IPS-18c (cell line): ENCODE data around the gene CAPZA3.
"Not testable (repeated sequence)": the region's sequence is repeated elsewhere in the genome, so short reads cannot be mapped to it uniquely, and the experiment has no call there.

Source experiments
- H3K4me3 ChIP-seq: 2 replicates; pipeline ENCODE4 v1.7.0; 2013; ENCODE audit warnings: low read depth, mild to moderate bottlenecking, low read length, moderate library complexity; ENCODE audit not compliant: insufficient read depth
- H3K9me3 ChIP-seq: one replicate; pipeline ENCODE4 v1.6.1; 2013; ENCODE audit warnings: mild to moderate bottlenecking, low read length, moderate library complexity; ENCODE audit not compliant: control insufficient read depth, insufficient read depth

The CAPZA3 gene

GRCh38 chr12:18750085-18750484, 12.2 kb downstream of the CAPZA3 start:
- no peak overlapping the region for H3K4me3 ChIP-seq

DNA sequence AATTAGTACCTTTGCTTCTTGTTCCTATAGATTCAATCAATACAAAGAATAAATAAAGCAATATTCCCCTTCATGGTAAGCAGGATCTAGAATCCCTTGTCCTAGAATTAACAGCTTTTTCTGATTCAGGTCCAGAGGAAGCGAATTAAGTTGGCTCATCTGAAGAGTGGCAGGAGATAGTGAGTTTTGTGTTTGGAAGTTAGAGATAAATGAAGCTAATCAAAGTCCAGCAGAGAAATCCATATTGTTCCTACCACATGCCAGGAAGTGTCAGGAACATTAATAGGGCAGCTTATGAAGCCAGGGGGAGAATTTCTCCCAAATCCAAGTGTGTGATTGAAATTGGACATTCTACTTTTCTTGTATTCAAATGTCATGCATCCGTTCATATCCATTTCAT, 13.9 kb downstream of the CAPZA3 start:
- Histone ChIP-seq H3K4me3 (no peak overlapping the region), H3K9me3 (no peaks in the 10 kb centered on the region)

More at GRCh38 chr12:18750085-18750484, 12.2 kb downstream of the CAPZA3 start:
- H3K9me3 ChIP-seq, result no peaks in the 10 kb centered on the region

- no peak overlapping the region for H3K4me3 ChIP-seq
Observed at GRCh38 chr12:18752280-18752920, 14.5 kb downstream of the CAPZA3 start.

GRCh38 chr12:18752947-18753346, 15.0 kb downstream of the CAPZA3 start:
- no peak overlapping the region for H3K4me3 ChIP-seq
- H3K9me3 ChIP-seq, result no peaks in the 10 kb centered on the region

More at GRCh38 chr12:18752280-18752920, 14.5 kb downstream of the CAPZA3 start:
- H3K9me3 ChIP-seq, result no peaks in the 10 kb centered on the region

- no peaks in the 10 kb centered on the region for H3K9me3 ChIP-seq
- peak overlapping the region; percentile 17; the same call in 1 of the 2 replicates for H3K4me3 ChIP-seq
Observed at GRCh38 chr12:18753481-18754123, 15.7 kb downstream of the CAPZA3 start.

DNA sequence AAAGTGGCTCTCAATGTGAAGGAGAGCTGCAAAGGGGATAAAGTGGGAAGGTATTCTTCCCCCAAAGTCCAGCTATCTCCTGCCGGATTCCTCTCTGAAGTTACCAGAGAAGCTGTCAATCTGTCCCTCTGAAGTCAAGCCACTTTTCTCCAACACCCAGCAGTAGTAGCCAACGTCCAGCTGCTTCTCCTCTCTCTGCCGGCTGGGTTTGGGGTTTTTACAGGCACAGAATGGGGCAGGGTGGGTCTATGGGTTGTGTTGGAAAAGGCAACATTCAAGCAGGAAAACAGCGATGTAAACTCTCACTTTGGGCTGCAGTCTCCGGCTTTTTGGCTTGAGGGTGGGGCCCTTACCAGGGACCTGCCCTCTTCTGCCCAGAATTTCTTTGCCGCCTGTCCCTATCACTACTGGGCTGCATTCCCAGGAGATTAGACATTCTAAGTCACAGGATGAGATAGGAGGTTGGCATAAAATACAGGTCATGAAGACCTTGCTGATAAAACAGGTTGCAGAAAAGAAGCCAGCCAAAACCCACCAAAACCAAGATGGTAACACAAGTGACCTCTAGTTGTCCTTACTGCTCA, 16.3 kb downstream of the CAPZA3 start:
- Histone ChIP-seq H3K9me3 (no peaks in the 10 kb centered on the region), H3K4me3 (no peak overlapping the region)

GRCh38 chr12:18755341-18755740, 17.4 kb downstream of the CAPZA3 start:
- no peaks in the 10 kb centered on the region for H3K9me3 ChIP-seq
- no peak overlapping the region for H3K4me3 ChIP-seq

DNA sequence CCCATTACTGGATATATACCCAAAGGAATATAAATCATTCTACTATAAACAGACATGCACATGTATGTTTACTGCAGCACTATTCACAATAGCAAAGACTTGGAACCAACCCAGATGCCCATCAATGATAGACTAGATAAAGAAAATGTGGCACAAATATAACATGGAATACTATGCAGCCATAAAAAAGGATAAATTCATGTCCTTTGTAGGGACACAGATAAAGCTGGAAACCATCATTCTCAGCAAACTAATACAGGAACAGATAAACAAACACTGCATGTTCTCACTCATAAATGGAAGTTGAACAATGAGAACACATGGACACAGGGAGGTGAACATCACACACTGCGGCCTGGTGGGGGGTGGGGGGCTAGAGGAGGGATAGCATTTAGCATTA, 28.6 kb downstream of the CAPZA3 start:
- not testable (repeated sequence) for H3K9me3 ChIP-seq, H3K4me3 ChIP-seq

- H3K4me3 ChIP-seq, result no peak overlapping the region
- H3K9me3 ChIP-seq, result peaks cover 7% of the 10 kb centered on the region
Observed at GRCh38 chr12:18782827-18783226, 44.9 kb downstream of the CAPZA3 start.

DNA sequence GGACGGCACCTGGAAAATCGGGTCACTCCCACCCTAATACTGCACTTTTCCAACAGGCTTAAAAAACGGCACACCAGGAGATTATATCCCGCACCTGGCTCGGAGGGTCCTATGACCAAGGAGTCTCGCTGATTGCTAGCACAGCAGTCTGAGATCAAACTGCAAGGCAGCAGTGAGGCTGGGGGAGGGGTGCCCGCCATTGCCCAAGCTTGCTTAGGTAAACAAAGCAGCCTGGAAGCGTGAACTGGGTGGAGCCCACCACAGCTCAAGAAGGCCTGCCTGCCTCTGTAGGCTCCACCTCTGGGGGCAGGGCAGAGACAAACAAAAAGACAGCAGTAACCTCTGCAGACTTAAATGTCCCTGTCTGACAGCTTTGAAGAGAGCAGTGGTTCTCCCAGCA, 47.5 kb downstream of the CAPZA3 start:
- not testable (repeated sequence) for H3K4me3 ChIP-seq, H3K9me3 ChIP-seq
